ENCODE results near the gene GNPTAB.

GRCh38 chr12:101748907-101749306, 81.9 kb downstream of the GNPTAB start:
- TF ChIP-seq CTCF (IDR thresholded peaks at IDR 0.05) (no peak), POLR2A (IDR thresholded peaks at IDR 0.05) (no peak)
